SHP77 (cell line): Measurements from ENCODE around the gene BPIFB2.
"Not testable (repeated sequence)": the region's sequence is repeated elsewhere in the genome, so short reads cannot be mapped to it uniquely, and the experiment has no call there.

ENCODE experiments used
- DNase-seq, 2 experiments: peaks; one replicate each; lab custom pipeline; 2025; lab: John Stamatoyannopoulos, UW

BPIFB2 gene

DNA sequence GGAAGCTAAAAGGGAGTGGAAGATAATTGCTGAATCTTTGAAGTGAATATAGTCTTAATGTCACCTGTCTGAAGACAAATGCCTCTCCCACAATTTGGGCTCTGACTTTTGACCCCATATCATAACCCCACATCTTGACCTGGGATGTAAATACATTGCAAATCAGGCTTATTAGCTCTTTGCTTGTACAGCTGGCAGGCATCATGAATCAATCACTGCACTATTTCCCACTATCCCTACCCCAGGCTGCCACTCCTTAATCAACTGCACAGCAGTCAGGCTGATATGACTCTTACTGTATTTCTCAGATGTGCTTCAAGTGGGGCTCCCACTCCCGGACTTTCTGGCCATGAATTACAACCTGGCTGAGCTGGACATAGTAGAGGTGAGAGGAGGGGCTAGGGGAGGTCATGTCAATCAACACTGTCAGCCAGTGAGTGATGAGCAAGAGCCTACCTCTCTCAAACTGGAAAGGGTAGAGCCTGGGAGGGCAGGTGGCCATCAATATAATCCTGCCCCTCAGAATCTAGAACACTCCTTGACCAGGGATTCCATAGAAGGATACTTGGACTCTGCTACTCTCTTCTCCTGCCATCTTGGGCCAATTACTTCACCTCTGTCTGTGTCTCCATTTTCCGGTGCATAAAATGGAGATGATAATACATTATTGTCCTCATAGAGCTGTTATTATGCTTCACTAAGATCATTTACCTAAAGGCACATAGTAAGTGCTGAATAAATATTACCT lies 35.7 kb downstream of the BPIFB2 start:
- no peak for DNase-seq

DNA sequence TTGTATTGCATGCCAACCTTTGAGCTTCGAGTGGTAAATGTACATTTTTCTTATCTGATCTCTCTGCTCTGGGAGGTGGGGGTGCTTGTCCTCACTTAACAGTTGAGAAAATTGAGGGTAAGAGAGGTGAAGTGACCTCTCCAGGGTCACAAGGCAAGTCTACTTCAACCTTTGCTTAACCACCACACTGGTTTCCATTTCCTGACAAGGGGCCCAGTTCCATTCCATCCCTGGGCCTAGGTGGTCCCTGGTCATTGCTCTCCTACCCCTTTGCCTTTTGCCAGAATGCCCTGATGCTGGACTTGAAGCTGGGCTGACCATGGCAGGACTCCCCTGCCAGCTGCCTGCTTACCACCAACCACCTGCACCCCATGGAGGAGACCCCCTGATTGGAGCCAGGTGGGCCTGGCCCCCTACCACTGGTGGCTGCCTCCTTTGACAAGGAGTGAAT lies 36.3 kb downstream of the BPIFB2 start:
- DNase-seq: no peak

DNA sequence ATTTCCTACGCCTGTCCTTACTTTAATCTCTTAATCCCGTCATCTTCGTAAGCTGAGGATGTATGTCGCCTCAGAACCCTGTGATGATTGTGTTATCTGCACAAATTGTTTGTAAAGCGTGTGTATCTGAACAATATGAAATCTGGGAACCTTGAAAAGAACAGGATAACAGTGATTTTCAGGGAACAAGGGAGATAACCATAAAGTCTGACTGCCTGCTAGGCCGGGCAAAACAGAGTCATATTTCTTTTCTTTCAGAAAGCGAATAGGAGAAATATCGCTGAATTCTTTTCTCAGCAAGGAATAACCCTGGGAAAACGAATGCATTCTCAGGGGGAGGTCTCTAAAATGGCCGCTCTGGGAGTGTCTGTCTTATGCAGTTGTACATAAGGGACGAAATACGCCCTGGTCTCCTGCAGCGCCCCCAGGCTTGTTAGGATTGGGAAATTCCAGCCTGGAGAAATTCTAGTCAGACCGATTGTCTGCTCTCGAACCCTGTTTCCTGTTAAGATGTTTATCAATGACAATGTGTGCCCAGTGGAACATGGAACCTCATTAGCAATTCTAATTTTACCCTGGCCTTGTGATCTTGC lies 37.7 kb downstream of the BPIFB2 start:
- DNase-seq: not testable (repeated sequence)

DNA sequence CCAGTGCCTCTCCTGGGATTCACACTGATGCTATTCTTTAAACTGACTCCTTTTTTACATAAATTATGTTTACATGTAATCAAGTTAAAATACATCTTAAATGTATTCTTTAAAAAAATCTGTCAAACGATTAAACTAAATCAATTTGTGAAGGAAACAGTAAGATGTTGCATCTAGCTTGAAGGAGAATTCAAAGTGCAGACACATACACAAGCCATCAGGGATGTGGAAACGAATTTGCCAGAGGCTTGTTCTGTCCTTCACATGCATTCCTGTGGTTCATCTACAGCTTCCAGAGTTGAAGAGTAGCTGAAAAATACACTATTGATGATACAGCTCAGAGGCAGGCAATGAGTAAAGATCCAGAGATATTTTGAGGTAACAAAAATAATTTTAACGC lies 38.9 kb downstream of the BPIFB2 start:
- DNase-seq: no peak

DNA sequence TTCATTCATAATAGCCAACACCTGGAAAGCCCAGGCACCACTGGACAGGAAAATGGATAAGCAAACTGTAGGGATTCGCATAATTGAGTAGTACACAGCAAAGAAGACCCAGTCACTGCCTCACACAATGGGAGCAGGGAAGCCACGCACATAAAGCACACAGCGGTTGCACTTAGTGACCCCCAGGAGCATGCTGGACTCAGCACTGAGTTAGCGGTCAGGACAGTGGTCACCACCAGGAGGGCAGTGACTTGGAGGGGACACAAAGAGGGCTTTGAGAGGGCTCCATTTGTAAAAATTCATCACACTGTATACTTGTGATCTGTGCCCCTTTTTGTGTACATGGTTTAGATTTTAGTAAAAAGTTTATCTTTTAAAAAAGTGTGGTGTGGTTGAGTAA lies 43.8 kb downstream of the BPIFB2 start:
- no peak for DNase-seq

DNA sequence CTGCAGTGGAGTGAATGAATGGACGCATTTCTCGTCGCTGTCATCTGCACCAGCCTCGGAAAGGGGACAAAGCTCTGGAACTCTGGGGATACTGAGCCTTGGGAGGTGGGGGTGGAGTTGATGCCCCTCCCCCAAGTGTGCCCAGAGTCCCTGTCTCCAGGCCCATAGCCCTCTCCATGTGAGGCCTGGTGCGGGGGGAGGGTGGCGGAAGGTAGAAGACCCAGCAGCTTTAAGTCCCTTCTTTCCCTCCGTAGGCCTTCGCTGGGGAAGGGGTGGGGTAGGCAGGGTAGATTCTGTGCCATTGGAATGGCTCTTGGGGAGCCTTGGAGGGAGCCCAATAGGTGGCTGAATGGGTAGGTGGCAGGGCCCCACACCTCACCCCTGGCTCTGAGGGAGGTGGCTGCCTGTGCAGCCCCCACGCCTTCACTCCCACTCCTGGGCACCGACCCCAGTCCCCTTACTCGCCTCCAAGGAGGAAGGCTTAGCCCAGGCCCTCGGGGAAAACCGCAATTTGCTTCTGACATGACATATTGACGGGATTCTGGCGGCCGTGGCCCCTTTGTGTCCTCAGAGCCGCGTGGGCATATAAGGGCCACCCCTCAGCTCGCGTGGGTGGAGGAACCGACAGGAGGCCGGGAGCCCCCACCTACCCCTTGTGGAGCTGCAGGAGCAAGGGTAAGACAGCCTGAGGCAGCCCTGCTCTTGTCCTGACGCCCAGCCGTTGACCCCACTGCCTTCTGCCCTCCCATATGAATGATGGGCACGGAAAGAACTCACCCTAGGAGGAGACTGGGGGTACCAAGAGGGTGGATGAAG lies 46.0 kb downstream of the BPIFB2 start, which contains the start of gene BPIFB3:
TSS of gene BPIFB3 (plus strand) at position 613 of the 816 bp plus-strand sequence. CDS start 1,533 bp downstream, outside the sequence.
- DNase-seq: no peak

DNA sequence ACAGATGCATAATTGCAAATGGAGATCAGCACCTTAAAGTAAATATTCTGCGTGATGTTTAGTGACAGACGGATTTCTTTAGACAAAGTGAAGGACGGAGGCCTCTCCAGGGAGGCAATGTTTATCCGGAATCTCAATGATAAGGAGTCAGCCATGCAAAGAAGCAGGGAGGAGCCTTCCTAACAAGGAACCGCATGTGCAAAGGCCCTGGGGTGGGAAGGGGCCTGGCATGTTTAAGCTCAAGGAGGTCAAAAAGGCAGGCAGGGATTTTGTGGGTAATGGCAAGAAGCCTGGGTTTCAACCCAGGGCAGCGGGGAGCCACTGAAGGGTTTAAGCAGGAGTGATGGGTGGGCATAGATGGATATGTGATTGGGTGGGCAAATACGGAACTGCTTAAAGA lies 46.9 kb downstream of the BPIFB2 start:
- no peak for DNase-seq

DNA sequence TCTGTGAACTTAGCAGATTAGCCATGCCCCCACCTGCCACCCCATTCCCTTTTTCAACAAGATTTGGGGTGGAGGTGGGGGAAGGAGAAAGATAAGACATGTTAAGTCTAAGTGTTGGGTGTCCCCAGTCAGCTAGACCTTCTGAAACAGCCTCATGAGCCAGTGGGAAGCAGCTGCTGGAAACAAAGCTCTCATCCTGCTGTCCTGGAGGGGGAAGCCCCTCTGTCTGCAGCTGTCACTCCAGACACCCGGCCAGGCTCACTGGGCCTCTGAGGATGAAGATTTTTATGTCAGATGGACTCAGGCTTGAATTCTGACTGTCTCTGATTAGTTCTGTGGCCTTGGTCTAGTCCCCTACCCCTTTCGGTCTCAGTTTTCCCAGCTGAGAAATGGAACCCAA lies 47.3 kb downstream of the BPIFB2 start:
- no peak for DNase-seq

DNA sequence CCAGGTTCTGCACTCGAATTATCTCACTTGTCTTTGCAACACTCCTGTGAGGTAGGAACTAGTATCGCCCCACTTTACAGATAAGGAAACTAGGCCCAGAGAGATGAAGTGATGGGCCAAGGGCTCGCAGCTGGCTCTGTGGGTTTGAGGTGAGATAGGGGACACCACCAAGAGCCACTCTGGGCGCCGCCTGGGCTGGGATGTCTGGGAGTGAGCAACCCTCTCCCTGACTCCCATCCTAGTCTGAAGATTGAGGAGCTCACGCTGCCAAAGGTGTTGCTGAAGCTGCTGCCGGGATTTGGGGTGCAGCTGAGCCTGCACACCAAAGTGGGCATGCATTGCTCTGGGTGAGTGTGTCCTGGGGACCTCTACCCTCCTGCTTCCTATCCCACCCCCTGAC lies 51.6 kb downstream of the BPIFB2 start:
- DNase-seq: no peak

DNA sequence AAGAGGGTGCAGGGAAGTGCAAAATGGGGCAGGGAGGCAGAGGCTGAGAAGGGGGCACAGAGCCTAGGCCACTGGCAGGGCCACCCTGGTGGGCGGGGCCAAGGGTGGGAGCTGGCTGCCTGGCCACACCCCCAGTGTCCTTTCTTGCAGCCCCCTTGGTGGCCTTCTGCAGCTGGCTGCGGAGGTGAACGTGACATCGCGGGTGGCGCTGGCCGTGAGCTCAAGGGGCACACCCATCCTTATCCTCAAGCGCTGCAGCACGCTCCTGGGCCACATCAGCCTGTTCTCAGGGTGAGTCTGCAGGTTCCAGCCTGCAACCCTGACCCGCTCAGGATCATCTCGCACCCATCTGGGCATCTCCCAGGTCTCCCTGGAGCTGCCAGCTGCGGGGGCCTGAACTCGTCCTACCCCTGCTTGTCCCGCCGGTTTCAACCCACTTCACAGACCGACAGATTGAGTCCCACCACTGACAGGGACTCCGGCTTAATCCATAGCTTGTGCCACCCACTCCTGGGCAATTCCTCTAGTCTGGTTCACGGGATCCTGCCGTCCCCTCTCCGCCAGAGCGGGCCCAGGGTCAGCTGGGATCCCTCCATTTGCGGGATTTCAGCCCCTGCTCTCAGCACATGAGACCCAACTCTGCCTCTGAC lies 52.4 kb downstream of the BPIFB2 start:
- DNase-seq: no peak

DNA sequence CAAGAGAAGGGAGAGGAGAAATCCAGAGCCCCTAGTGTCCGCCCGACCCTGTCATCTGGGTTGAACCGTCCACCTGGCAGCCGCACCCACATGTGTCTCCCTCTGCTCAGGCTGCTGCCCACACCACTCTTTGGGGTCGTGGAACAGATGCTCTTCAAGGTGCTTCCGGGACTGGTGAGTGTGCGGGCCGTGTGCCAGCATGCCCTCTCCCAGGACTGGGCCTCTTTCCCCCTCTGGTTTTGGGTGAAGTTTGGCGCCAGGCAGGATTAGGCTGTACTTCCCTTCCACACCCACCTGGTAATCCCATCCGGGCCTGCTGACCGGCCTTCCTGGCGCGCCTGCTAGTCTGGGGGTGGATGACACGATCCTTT lies 54.1 kb downstream of the BPIFB2 start:
- no peak for DNase-seq

DNA sequence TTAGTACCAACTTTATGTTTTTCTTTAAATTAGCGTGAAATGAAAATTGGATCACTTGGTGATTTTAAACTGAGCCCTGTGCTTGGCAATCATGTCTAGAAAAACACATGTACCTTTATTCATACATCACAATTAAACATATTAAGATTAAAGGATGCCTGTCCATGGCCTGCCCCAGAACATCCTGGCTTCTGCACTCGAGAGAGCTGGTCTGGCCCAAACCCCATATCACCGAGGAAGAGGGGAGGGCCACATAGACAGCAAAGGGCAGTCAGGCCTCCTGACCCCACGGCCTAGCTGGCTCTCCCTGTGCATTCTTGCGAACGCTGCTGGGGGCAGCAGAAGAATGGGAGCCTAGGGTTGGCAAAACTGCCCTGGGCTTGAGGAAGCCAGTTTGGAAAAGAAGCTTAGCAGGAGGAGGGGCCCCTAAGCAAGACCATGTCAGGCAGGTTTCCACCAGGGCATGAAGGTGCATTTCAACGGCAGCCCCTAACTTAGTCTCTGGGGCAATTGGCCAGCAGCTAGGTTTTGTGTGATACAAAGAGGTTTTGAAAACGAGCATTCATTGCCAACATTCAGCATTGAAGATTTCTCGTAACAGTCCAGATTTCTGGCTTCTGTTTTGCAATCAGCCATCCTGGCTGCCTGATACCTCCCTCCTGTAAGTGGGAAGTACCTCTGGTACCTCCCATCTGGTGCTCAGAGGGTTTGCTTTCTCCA lies 54.8 kb downstream of the BPIFB2 start:
- no peak for DNase-seq

DNA sequence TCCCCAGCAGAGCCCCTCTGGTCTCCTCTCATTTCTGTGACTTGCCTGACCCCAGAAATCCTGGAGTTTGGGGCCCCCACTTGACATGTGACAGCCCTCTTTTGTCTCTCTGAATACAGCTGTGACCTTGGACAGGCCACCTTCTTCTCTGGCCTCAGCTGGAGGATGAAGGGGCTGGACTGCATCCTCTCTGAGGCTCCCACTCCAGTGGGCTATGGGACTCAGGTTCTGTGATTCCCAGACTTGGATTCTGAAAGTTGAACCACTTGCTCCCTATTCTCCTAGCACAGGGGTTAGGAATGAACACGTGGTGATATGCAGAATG lies 55.3 kb downstream of the BPIFB2 start:
- no peak for DNase-seq

DNA sequence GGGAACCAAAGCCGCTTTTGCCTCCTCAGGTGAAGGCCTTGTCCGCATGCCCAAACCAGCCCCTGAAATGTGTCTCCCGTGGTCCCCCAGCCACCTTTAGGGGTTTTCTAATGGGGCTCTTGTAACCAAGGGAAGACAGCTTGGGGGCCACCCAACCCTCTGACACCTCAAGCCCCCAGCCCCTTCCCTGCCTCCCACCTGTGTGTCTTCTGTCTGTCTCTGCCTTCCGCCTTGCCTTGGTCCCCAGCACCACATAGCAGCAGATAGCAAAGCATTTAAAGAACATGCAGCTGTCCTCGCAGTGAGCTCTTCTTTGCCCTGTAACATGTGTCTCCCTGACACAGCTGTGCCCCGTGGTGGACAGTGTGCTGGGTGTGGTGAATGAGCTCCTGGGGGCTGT lies 55.8 kb downstream of the BPIFB2 start:
- DNase-seq: no peak

DNA sequence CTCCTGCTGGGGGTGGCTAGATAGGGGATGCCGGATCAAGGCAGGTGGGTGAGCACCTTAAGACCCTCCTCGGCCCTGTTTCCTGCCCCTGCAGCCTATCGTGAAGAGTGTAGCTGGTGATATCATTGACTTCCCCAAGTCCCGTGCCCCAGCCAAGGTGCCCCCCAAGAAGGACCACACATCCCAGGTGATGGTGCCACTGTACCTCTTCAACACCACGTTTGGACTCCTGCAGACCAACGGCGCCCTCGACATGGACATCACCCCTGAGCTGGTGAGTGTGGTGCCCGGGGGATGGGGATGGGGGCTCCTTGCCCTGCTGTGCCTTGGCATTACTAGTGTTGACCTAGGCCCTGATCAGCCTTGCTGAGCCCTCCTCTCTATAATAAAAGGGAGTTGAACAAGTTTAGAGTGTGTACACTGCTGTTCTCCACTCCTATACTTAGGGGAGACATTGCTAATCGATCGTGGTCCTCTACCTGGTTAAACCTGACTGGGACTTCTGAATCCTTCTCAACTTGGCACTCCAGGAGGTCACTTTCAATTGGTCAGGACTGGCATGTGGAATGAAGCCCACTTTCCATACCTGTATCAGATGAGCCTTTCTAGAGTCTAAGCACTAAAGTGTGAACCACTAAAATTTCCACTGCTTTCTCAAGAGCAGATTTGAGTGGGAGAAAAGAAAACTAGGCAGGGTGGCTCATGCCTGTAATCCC lies 57.2 kb downstream of the BPIFB2 start:
- DNase-seq: no peak

DNA sequence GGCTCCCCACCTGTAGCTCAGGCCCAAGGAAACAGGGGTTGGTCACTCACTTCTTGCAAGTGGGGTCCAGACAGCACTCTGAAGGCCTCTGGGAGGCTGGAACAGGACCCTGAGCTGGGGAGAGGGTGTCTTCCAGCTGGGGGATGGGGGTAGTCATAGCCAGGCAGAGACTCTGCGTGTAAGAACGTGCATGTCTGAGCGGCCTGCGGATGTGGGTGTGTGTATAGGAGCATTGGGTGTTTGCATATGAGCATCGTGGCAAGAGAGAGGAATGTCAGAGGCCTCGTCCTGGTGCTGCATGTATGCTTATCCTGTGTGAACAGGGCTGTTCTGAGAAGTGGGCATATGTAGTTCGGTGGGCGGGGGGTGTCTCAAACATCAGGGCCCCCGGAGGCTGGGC lies 58.3 kb downstream of the BPIFB2 start:
- no peak for DNase-seq

DNA sequence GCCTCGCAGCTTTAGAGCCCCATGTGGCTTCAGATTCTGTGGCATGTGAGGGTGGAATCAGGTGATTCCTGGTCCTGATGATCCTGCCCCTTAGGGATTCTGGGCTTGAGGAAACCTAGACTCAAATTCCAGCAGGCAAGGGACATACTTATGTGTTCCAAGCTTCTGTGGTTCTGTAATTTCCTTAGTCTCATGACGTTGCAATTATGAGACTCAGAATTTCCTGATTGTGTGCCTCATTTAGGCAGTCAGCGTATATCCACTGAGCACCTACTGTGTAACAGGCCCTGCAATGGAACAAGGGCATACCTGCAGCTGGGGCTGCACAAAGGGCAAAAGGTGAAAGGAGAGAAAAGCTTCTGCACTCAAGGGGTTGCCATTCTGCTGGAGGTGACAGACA lies 60.3 kb downstream of the BPIFB2 start:
- DNase-seq: no peak

DNA sequence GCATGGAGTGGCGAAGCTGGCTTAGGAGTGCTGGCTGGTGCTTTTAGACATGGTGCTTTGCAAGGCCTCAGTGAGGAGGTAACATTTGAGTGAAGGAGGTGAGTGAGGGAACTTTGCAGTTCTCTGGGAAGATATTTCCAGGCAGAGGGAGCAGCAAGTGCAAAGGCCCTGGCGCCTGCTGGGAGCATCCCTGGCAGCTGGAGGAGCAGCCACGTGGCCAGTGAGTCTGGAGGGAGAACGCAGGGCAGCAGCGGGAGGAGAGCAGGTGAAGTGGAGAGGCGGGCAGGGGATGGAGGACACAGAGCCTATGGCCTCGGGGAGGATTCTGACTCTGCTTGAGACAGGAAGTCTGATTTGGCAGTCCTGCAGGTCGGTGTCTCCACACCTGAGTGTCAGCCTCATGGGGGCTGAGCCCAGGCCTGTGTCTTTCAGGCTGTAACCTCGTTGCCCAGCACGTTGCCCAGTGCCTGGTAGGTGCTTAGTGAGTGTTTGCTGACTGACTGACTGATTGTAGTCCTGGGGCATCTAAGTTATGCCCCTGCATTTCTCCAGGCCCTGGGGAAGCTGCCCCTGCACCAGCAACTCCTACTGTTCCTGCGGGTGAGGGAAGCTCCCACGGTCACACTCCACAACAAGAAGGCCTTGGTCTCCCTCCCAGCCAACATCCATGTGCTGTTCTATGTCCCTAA lies 60.9 kb downstream of the BPIFB2 start:
- DNase-seq: no peak

DNA sequence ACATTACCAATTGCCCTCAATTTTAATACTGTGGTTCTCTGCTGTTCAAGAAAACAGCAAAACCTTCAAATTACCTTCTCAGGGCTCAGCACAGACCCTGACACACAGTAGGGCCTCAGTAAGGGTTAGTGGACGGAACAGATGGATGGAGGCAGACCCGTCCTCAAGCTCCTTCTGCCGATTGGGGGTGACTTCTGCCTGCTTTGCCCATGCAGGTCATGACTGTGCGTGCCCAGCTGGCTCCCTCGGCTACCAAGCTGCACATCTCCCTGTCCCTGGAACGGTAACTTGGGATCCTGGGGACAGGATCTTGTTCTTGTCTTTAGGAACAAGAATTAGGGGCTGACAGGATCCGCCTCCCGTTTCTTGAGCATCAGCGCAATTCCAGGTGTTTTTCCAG lies 62.2 kb downstream of the BPIFB2 start:
- no peak for DNase-seq
